Parathyroid adenoma (tissue), 2 donors: ENCODE results near the gene LRP1B.

Experiments used
- H2AFZ ChIP-seq: fragments of 300-600 bp; sonication (generic); one replicate; pipeline ENCODE4 v1.7.0; 2017; ENCODE audit warnings: antibody characterized with exemption, mild to moderate bottlenecking
- H3K27ac ChIP-seq: fragments of 300-600 bp; sonication (generic); one replicate; pipeline ENCODE4 v1.7.0; 2017
- H3K27me3 ChIP-seq: fragments of 300-600 bp; sonication (generic); one replicate; pipeline ENCODE4 v1.7.0; 2017; ENCODE audit warnings: low read length; ENCODE audit not compliant: control insufficient read depth, insufficient read depth
- H3K36me3 ChIP-seq: fragments of 300-600 bp; sonication (generic); one replicate; pipeline ENCODE4 v1.7.0; 2017; ENCODE audit warnings: low read length; ENCODE audit not compliant: control insufficient read depth, insufficient read depth
- H3K4me1 ChIP-seq: fragments of 300-600 bp; sonication (generic); one replicate; pipeline ENCODE4 v1.7.0; 2017; ENCODE audit warnings: control low read depth
- H3K4me2 ChIP-seq: fragments of 300-600 bp; sonication (generic); one replicate; pipeline ENCODE4 v1.7.0; 2017; ENCODE audit warnings: low read length
- H3K4me3 ChIP-seq: fragments of 300-600 bp; sonication (generic); one replicate; pipeline ENCODE4 v1.7.0; 2017; ENCODE audit warnings: low read depth, low read length
- H3K79me2 ChIP-seq: fragments of 300-600 bp; sonication (generic); one replicate; pipeline ENCODE4 v1.7.0; 2017; ENCODE audit warnings: control low read depth
- H3K9ac ChIP-seq: fragments of 300-600 bp; sonication (generic); one replicate; pipeline ENCODE4 v1.7.0; 2017; ENCODE audit warnings: mild to moderate bottlenecking
- H3K9me3 ChIP-seq: fragments of 300-600 bp; sonication (generic); one replicate; pipeline ENCODE4 v1.7.0; 2017; ENCODE audit warnings: low read length; ENCODE audit not compliant: control insufficient read depth
- TF ChIP-seq, protein P1 (sequence below): fragments of 300-600 bp; sonication (generic); IDR thresholded peaks from one replicate; pipeline ENCODE4 v1.7.0; 2017; ENCODE audit warnings: antibody characterized with exemption, mild to moderate bottlenecking
- donor health status: primary hyperparathyroidism.

Gene LRP1B

DNA sequence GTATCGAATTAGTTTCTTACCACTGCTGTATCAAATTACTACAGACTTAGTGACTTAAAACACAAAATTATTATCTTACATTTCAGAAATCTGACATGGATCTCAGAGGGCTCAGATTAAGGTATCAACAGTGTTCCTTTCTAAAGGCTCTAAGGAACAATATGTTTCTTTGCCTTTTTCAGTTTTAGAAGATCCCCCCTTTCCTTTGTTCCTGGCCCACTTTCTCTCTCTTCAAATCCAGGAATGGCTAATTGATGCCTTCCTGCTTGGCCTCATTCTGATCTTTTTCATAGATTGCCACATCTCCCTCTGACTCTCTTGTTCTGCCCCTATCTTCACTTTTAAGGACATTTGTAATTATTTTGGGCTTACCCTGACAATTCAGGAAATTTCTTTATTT lies 65.7 kb downstream of the LRP1B start:
- Histone ChIP-seq H3K79me2 (no peaks in the 10 kb centered on the region), H3K9ac (no peak overlapping the region), H3K9me3 (no peaks in the 10 kb centered on the region), H2AFZ (no peak overlapping the region), H3K27ac (no peak overlapping the region), H3K4me3 (no peak overlapping the region), H3K27me3 (no peaks in the 10 kb centered on the region), H3K4me2 (no peak overlapping the region), H3K36me3 (no peaks in the 10 kb centered on the region), H3K4me1 (no peaks in the 10 kb centered on the region)
- TF ChIP-seq, protein P1, sequence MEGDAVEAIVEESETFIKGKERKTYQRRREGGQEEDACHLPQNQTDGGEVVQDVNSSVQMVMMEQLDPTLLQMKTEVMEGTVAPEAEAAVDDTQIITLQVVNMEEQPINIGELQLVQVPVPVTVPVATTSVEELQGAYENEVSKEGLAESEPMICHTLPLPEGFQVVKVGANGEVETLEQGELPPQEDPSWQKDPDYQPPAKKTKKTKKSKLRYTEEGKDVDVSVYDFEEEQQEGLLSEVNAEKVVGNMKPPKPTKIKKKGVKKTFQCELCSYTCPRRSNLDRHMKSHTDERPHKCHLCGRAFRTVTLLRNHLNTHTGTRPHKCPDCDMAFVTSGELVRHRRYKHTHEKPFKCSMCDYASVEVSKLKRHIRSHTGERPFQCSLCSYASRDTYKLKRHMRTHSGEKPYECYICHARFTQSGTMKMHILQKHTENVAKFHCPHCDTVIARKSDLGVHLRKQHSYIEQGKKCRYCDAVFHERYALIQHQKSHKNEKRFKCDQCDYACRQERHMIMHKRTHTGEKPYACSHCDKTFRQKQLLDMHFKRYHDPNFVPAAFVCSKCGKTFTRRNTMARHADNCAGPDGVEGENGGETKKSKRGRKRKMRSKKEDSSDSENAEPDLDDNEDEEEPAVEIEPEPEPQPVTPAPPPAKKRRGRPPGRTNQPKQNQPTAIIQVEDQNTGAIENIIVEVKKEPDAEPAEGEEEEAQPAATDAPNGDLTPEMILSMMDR, result no peak

DNA sequence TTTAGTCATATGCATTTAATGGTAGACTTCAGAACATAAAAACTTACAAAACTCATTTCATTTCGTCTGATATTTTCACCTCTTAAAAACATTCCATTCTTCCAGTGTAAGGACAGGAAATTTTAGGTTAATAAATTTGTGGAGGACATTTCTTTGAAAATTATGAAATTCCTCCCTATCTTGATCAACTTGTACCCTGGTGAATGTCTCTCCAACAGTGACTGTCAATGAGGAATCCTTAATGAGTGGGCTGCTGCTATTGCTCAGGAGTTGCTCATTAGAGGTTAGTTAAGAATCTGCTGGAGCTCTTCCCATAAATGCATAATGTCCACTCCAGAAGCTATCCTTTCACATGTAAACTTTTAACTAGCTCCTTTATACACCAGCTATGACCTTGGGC lies 69.1 kb downstream of the LRP1B start:
- Histone ChIP-seq H3K79me2 (no peaks in the 10 kb centered on the region), H3K4me3 (no peak overlapping the region), H3K4me1 (no peaks in the 10 kb centered on the region), H3K27ac (no peak overlapping the region), H3K27me3 (no peaks in the 10 kb centered on the region), H3K9me3 (no peaks in the 10 kb centered on the region), H2AFZ (no peak overlapping the region), H3K9ac (no peak overlapping the region), H3K4me2 (no peak overlapping the region), H3K36me3 (no peaks in the 10 kb centered on the region)
- TF ChIP-seq, protein P1, result no peak

DNA sequence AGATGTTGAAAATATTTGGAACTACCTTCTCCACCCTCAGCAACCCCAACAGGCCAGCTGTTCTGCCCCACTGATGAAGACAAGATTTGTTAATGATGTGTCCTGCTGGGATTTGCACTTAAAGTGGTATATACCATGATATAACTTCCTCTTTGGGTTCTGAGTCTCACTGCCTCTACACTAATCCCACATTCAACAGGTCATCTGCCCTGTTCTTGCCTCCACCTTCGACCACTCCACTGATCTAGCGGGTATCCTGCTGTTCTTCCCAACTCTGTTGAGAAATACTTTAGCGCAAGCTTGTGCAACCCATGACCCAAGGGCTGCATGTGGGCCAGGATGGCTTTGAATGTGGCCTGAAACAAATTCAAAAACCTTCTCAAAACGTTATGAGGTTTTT lies 72.7 kb downstream of the LRP1B start:
- Histone ChIP-seq H3K27ac (no peak overlapping the region), H3K4me3 (no peak overlapping the region), H3K79me2 (no peaks in the 10 kb centered on the region), H3K9me3 (no peaks in the 10 kb centered on the region), H3K27me3 (no peaks in the 10 kb centered on the region), H3K4me2 (no peak overlapping the region), H3K4me1 (no peaks in the 10 kb centered on the region), H3K36me3 (no peaks in the 10 kb centered on the region), H3K9ac (no peak overlapping the region), H2AFZ (no peak overlapping the region)
- TF ChIP-seq, protein P1, result no peak

DNA sequence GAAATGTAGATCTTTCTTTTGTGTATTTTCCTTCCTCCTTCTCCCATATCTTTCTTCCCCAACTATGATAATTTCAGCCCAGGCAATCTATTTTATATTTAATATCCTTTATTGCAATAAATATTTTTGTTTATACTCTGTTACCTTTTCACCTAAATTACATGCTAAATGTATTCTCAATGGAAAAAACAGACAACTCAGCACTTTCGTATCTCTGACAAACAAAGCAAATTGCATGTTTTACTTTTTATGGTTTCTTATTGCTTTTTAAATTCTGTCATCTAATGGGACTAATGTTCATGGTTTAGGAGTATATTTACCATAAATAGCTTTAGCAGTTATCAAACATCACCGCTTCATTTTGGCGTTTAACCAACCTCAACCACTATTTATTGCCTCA lies 74.0 kb downstream of the LRP1B start:
- no peak overlapping the region for H3K27ac ChIP-seq
- no peak overlapping the region for H3K9ac ChIP-seq
- no peaks in the 10 kb centered on the region for H3K4me1 ChIP-seq
- no peak overlapping the region for H3K4me3 ChIP-seq
- no peaks in the 10 kb centered on the region for H3K9me3 ChIP-seq
- no peak overlapping the region for H2AFZ ChIP-seq
- H3K79me2 ChIP-seq, result no peaks in the 10 kb centered on the region
- TF ChIP-seq, protein P1, result no peak
- H3K27me3 ChIP-seq, result no peaks in the 10 kb centered on the region
- H3K4me2 ChIP-seq, result no peak overlapping the region
- H3K36me3 ChIP-seq, result no peaks in the 10 kb centered on the region

DNA sequence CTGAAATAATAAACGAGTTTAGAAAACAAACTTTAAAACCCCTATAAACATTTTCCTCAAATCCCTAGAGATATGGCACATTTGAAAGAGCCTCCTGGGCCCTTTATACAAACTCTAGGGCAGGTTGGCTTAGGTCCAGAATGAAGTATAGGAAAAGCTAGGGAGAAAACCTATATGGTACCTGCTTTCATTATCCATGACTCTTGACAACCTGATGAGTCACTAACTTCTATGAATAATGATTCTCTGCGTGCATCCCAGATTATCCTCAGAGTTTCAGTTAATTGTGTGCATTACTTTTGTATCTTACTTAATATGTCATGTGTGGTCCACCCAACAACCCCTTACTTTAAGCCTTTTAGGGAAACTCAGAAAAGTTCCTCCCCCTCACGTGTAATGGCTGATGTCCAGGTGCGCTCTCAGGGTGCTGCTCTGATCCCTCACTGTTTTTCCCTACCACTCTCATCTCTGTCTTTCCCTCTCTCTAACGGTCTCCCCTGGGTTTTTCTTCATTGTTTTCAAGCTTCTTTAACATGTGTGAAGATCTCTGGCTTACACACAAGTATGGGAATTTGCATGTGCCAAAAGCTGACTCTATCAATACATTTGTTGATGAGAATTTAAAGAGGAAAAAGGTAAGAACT lies 78.5 kb downstream of the LRP1B start:
- H3K9ac ChIP-seq, result no peak overlapping the region
- no peaks in the 10 kb centered on the region for H3K36me3 ChIP-seq
- no peak overlapping the region for H2AFZ ChIP-seq
- no peaks in the 10 kb centered on the region for H3K27me3 ChIP-seq
- H3K4me1 ChIP-seq, result no peaks in the 10 kb centered on the region
- no peak overlapping the region for H3K27ac ChIP-seq
- no peak overlapping the region for H3K4me3 ChIP-seq
- H3K79me2 ChIP-seq, result no peaks in the 10 kb centered on the region
- TF ChIP-seq, protein P1, result no peak
- no peak overlapping the region for H3K4me2 ChIP-seq
- H3K9me3 ChIP-seq, result no peaks in the 10 kb centered on the region
